H1 (cell line): Measurements from ENCODE around the gene ANKS1B. TPM values are rescaled to one million over a fixed set of nuclear protein-coding genes. Genes with fewer than 3 reads are reported as not detected.

Source experiments
- CTBP2 ChIP-seq: IDR thresholded peaks from 2 replicates; pipeline ENCODE4 v1.7.0; 2011; ENCODE audit warnings: borderline replicate concordance, mild to moderate bottlenecking, moderate library complexity, mixed read lengths, low read length; ENCODE audit not compliant: insufficient read depth, insufficient read length
- CTCF ChIP-seq, 3 experiments: IDR thresholded peaks; 1 replicate in 2 of 3; 2 replicates in 1 of 3; pipeline versions ENCODE4 v1.5.1 to v1.6.1; 2011; ENCODE audit warnings: low read length in 3 of 3, mild to moderate bottlenecking in 3 of 3, inconsistent platforms in 2 of 3, low read depth in 1 of 3, moderate library complexity in 1 of 3; ENCODE audit not compliant: insufficient read depth in 1 of 3; ENCODE audit errors: control extremely low read depth in 1 of 3
- EGR1 ChIP-seq: IDR thresholded peaks from 2 replicates; pipeline ENCODE4 v1.6.1; 2011; ENCODE audit warnings: low read depth, low read length, borderline replicate concordance
- POLR2A ChIP-seq, 2 experiments: IDR thresholded peaks; 1 replicate in 1 of 2; 2 replicates in 1 of 2; pipeline ENCODE4 v1.6.1; 2011; ENCODE audit warnings: low read depth in 2 of 2, low read length in 2 of 2, mild to moderate bottlenecking in 2 of 2; ENCODE audit errors: control extremely low read depth in 1 of 2
- TAF1 ChIP-seq: IDR thresholded peaks from 2 replicates; pipeline ENCODE4 v1.6.1; 2011; ENCODE audit warnings: mild to moderate bottlenecking, low read depth, low read length
- TBP ChIP-seq: IDR thresholded peaks from 2 replicates; pipeline ENCODE4 v1.6.1; 2011; ENCODE audit warnings: low read depth, low read length, improper control_type of control experiment
- polyA plus RNA-seq, 7 experiments: library from polyadenylated mRNA; depleted of rRNA in 3 of 7; stranded (reverse) in 5 of 7; unstranded in 2 of 7; fragments of >200 nt in 5 of 7; fragments of 200-250 nt in 2 of 7; gene quantifications; 1 replicate in 5 of 7; 2 replicates in 1 of 7; 4 replicates in 1 of 7; pipeline versions ENCODE4 v1.2.1 to v1.2.3, GENCODE V29; 2011 to 2013; ENCODE audit warnings: missing spikeins in 2 of 7, mixed read lengths in 2 of 7
- total RNA-seq: library from RNA; stranded (reverse); fragmentation: NEBNext Ultra II Directional; extraction: Animal tissue kit (Norgen Biotek cat#: 25700); gene quantifications from 2 replicates; pipeline ENCODE4 v1.2.1, GENCODE V29; 2021

Gene ANKS1B
- total and polyA plus RNA-seq, 2 of the 8 experiments (the other 6 are each of a cell fraction or from before 2014, with no cell fraction given) = 2.7 to 6.1 TPM

DNA sequence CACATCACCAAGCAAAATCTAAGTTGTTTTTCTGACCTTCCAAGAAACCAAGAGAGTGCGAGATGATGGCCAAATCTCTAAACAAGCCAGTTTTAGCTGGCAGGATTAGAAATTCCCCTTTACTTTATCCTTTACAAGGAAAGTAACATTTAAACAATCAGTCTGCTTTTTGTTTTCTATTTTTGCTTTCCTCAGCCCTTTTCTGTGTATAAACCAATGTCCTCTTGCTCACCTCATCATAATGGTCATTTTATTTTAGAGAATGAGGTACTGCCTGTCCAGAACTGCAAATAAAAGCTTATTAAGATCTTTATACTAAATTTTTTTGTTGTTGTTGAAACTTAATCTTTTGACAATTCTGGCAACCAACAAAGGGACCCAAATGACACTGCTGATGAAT, 779.6 kb downstream of the ANKS1B start (continued):
- TF ChIP-seq CTBP2 (no peak), TBP (no peak), POLR2A (IDR thresholded peaks at IDR 0.05; ENCODE audit: control extremely low read depth in 1 of 2, low read depth in 2 of 2, low read length in 2 of 2) (no peak), CTCF (IDR thresholded peaks at IDR 0.05; ENCODE audit: control extremely low read depth in 1 of 3, insufficient read depth in 1 of 3, low read depth in 1 of 3, low read length in 3 of 3) (no peak), EGR1 (no peak), TAF1 (no peak)
- TF ChIP-seq, all 59 proteins: peak for 0
